ENCODE measurements around the gene TRIM17. TPM values are rescaled to one million over a fixed set of nuclear protein-coding genes. Genes with fewer than 3 reads are reported as not detected.

The TRIM17 gene
- total RNA-seq, 4 donors from 2014 or later, result 1.2 to 3.8 (median 2.8) TPM

DNA sequence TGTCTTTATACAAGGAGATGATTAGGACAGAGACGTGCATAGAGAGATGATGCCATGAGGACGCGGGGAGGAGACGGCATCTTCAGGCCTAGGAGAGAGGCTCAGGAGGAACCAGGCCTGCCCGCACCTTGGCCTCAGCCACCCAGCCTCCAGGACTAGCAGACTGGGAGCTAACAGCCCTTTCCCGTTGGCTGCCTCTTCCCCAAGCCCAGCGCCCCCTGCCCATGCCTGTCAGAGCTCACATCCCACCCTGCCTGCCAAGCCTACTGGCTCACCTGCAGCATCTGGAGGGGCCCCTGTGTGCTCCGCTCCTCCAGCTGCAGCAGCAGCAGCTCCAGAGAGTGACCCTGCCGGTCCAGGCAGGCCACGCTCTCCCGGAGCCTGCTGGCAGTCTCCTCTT, 6.0 kb downstream of the TRIM17 start:
- Histone ChIP-seq H3K27ac (no peak overlapping the region), H3K4me3 (no peak overlapping the region), H3K27me3 (peaks cover under 1% of the 10 kb centered on the region), H3K4me1 (peaks cover 33% of the 10 kb centered on the region), H3K36me3 (peaks cover 3% of the 10 kb centered on the region), H3K9me3 (no peaks in the 10 kb centered on the region)
- 85% methylated on average over 10 of the region's 11 CpGs for WGBS
- peak in 1 of 2 donors; percentile 54 for DNase-seq (ENCODE audit: low spot score in 2 of 2)
- TF ChIP-seq POLR2A (IDR thresholded peaks at IDR 0.05), result no peak
- TF ChIP-seq, protein P1, sequence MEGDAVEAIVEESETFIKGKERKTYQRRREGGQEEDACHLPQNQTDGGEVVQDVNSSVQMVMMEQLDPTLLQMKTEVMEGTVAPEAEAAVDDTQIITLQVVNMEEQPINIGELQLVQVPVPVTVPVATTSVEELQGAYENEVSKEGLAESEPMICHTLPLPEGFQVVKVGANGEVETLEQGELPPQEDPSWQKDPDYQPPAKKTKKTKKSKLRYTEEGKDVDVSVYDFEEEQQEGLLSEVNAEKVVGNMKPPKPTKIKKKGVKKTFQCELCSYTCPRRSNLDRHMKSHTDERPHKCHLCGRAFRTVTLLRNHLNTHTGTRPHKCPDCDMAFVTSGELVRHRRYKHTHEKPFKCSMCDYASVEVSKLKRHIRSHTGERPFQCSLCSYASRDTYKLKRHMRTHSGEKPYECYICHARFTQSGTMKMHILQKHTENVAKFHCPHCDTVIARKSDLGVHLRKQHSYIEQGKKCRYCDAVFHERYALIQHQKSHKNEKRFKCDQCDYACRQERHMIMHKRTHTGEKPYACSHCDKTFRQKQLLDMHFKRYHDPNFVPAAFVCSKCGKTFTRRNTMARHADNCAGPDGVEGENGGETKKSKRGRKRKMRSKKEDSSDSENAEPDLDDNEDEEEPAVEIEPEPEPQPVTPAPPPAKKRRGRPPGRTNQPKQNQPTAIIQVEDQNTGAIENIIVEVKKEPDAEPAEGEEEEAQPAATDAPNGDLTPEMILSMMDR (IDR thresholded peaks at IDR 0.05), result no peak
- no peak for TF ChIP-seq POLR2AphosphoS5 (IDR thresholded peaks at IDR 0.05)
- TF ChIP-seq EP300 (IDR thresholded peaks at IDR 0.05), result no peak

DNA sequence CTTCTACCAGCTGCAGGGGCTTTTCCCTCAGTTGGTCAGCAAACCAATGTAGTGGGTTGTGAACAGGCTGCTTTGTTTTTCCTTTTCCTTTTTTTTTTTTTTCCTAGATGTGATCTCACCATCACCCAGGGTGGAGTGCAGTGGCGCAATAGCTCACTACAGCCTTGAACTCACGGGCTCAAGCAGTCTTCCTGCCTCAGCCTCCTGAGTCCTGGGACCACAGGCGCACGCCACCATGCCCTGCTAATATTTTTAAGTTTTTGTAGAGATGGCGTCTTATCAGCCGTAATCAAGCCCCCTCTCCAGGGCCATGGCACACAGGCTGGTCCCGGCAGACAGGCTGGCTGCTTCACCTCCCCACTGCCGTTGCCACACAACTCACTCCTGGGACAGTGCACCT, 6.6 kb downstream of the TRIM17 start:
- TF ChIP-seq EP300 (IDR thresholded peaks at IDR 0.05) (no peak), POLR2A (IDR thresholded peaks at IDR 0.05) (no peak), POLR2AphosphoS5 (IDR thresholded peaks at IDR 0.05) (no peak)
- TF ChIP-seq, protein P1 (IDR thresholded peaks at IDR 0.05), result no peak
- H3K27ac ChIP-seq, result peak overlapping the region; percentile 16
- H3K27me3 ChIP-seq, result no peaks in the 10 kb centered on the region
- DNase-seq (ENCODE audit: low spot score in 2 of 2), result peak in 1 of 2 donors; percentile 63
- H3K4me1 ChIP-seq, result peaks cover 37% of the 10 kb centered on the region
- H3K4me3 ChIP-seq, result no peak overlapping the region
- 85% methylated on average over 8 of the region's 8 CpGs for WGBS
- H3K9me3 ChIP-seq, result no peaks in the 10 kb centered on the region
- peaks cover 3% of the 10 kb centered on the region for H3K36me3 ChIP-seq

DNA sequence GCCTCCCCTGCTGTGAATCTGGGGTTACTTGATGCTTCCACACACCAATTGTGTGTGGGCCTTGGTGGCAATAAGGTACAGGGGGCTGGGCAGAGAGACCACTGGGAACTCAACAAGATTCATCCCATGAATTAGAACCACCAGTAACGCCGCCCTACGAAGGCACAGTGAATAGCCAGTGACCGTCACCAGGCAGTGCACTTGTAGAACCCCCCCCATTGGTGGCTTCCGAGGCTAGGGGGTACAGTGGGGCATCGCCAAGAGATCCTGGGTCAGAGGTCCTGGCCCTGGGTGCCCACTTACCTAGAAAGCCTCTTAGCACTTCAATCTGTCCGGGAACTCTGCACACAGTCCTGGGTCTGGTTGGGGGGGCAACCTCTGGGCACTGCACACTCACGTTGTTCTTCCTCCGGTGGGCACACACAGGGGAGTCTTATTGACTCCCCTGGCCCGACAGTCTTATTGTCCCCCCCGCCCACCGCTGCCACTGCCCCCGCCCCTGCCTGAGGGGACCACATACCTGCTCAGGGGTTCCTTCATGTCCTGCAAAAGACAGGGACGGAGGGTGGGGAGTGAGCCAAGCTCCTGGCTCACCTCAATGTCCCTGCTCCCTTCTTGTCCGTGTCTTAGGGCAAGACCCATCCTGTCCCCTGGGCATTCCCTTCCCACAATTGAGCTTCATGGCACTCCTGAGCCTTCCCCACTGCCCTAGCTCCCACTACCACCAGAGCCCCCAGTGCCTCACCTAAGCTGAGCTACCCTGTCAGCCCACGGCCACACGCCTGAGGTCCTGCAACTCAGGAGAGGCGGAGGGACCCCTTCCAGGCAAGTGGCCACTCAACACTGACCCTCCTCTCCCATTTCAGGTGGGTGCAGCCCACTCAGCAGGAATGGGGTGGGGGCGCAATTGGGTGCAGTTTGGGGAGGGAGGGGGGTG, 7.5 kb downstream of the TRIM17 start:
- Histone ChIP-seq H3K36me3 (peaks cover 3% of the 10 kb centered on the region), H3K4me1 (peaks cover 46% of the 10 kb centered on the region), H3K4me3 (no peak overlapping the region), H3K9me3 (no peaks in the 10 kb centered on the region), H3K27me3 (no peaks in the 10 kb centered on the region), H3K27ac (peak overlapping the region; percentile 16)
- DNase-seq (ENCODE audit: low spot score in 2 of 2), result peak; percentile 56 to 75
- no peak for TF ChIP-seq POLR2A (IDR thresholded peaks at IDR 0.05)
- TF ChIP-seq, protein P1 (IDR thresholded peaks at IDR 0.05), result no peak
- TF ChIP-seq POLR2AphosphoS5 (IDR thresholded peaks at IDR 0.05), result no peak
- TF ChIP-seq EP300 (IDR thresholded peaks at IDR 0.05), result no peak
- WGBS, result 86% methylated on average over 9 of the region's 19 CpGs

DNA sequence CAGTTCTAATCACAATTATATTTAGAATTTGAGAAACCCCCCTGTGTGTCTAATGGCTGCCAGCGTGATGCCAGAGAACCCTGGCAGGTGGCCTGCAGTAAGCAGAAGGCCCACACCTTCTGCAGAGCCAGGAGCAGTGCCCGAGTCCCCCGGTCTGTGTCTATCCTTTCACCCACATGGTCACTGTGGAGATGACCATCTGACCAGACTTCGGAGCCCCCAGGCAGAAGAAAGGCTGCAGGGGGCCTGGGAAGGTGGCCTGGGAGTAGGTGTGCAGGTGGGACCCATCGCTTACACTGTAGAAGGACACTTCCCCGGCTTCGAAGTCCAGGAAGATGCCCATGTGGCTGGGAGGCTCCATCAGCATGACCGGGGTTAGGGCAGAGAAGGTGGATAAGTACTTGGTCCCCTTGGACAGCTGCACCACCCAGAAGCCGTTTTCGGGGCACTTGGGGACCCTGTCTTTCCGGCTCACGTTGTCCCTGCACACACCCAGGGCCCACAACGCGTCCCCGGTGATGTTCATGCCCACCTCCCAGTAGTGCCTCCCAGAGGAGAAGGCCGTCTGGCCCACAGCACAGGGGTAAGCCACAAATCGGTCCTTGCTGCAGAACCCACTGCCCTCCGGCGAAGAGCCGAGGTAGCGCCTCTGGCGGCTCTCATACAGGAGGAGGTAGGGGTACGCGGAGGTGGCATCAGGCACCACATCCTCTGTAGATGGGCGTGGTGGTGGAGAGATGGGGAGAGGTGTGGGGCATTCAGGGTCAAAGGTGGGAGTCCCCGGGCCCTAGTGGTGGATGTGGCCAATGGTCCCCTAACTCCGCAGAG, 8.4 kb downstream of the TRIM17 start:
- 92% methylated on average over 26 of the region's 27 CpGs for WGBS
- TF ChIP-seq POLR2AphosphoS5 (IDR thresholded peaks at IDR 0.05), result no peak
- TF ChIP-seq, protein P1 (IDR thresholded peaks at IDR 0.05), result no peak
- TF ChIP-seq EP300 (IDR thresholded peaks at IDR 0.05), result no peak
- TF ChIP-seq POLR2A (IDR thresholded peaks at IDR 0.05), result no peak
- H3K27ac ChIP-seq, result no peak overlapping the region
- peak overlapping the region; percentile 94 for H3K4me3 ChIP-seq
- peaks cover 53% of the 10 kb centered on the region for H3K4me1 ChIP-seq
- H3K27me3 ChIP-seq, result no peaks in the 10 kb centered on the region
- DNase-seq (ENCODE audit: low spot score in 2 of 2), result peak; percentile 61 to 73
- no peaks in the 10 kb centered on the region for H3K9me3 ChIP-seq
- H3K36me3 ChIP-seq, result peaks cover 3% of the 10 kb centered on the region

Measured in suprapubic skin (tissue), 4 donors.